Upper lobe of left lung (tissue), 6 donors: Measurements from ENCODE around the gene OTUD3. TPM values are rescaled to one million over a fixed set of nuclear protein-coding genes. Genes with fewer than 3 reads are reported as not detected.
A peak's percentile ranks its signal among the peaks of the same experiment; 100 is the strongest.

ENCODE experiments used
- ATAC-seq, 2 donors: fragments of 200-7000 bp; cut with Tn5 transposase; one replicate each; pipeline ENCODE4 v1.9.1; 2022; ENCODE audit warnings: mild to moderate bottlenecking in 2 of 2, moderate library complexity in 2 of 2; ENCODE audit not compliant: low FRiP score in 2 of 2
- DNase-seq, 2 donors: peaks; one replicate each; pipeline ENCODE4 v3.0.0-alpha.2; 2019 to 2020
- H3K27ac ChIP-seq, 4 donors: fragments of 200-600 bp; sonication (generic); one replicate each; pipeline ENCODE4 v1.5.1; 2016 to 2019
- H3K27me3 ChIP-seq, 4 donors: fragments of 200-600 bp; sonication (generic); one replicate each; pipeline ENCODE4 v1.5.1; 2017 to 2019
- H3K36me3 ChIP-seq, 4 donors: fragments of 200-600 bp; sonication (generic); one replicate each; pipeline ENCODE4 v1.5.1; 2016 to 2019
- H3K4me1 ChIP-seq, 4 donors: fragments of 200-600 bp; sonication (generic); one replicate each; pipeline ENCODE4 v1.5.1; 2018 to 2019
- H3K4me3 ChIP-seq, 4 donors: fragments of 200-600 bp; sonication (generic); one replicate each; pipeline ENCODE4 v1.5.1; 2017 to 2019; ENCODE audit warnings: mild to moderate bottlenecking in 2 of 4, moderate library complexity in 1 of 4
- H3K9me3 ChIP-seq, 4 donors: fragments of 200-600 bp; sonication (generic); one replicate each; pipeline ENCODE4 v1.5.1; 2018 to 2019
- EP300 ChIP-seq, 4 donors: sonication (generic); formaldehyde crosslinking; IDR thresholded peaks; one replicate each; pipeline ENCODE4 v1.5.1; 2017; ENCODE audit warnings: antibody characterized with exemption in 4 of 4, control low read depth in 2 of 4
- POLR2A ChIP-seq, 4 donors: fragments of 450-650 bp; IDR thresholded peaks; one replicate each; pipeline ENCODE4 v1.5.1; 2016 to 2017; ENCODE audit warnings: antibody characterized with exemption in 4 of 4, mild to moderate bottlenecking in 2 of 4
- POLR2AphosphoS5 ChIP-seq, 2 donors: sonication (generic); formaldehyde crosslinking; IDR thresholded peaks; one replicate each; pipeline ENCODE4 v1.5.1; 2017; ENCODE audit warnings: antibody characterized with exemption in 2 of 2
- WGBS, 2 donors: methylation state at CpG; one replicate each; pipeline ENCODE4 v1.1.5; 2017 to 2018; 5-methylcytosine and 5-hydroxymethylcytosine counted together
- total RNA-seq, 6 donors: library from RNA; depleted of rRNA in 4 of 6; stranded (reverse); fragments of >200 nt in 4 of 6; gene quantifications; one replicate each; pipeline versions ENCODE4 v1.1.0 to v1.2.1, GENCODE V29; 2016 to 2021
- TF ChIP-seq, protein P1 (sequence below), 6 experiments: fragments of 450-650 bp in 4 of 6; fragments of 200-600 bp in 2 of 6; sonication (generic) in 2 of 6; IDR thresholded peaks; one replicate each; pipeline ENCODE4 v1.5.1; 2016 to 2019; ENCODE audit warnings: antibody characterized with exemption in 6 of 6
- donor health status: DM: no; HTN: no; CAD: no; lungs with moderate emphysema.
- donor health status: DM: no; HTN: yes; CAD: no; lungs with severe emphysema.

OTUD3 gene
- total RNA-seq, 6 donors from 2014 or later: 3.1 to 8.6 (median 6.9) TPM

DNA sequence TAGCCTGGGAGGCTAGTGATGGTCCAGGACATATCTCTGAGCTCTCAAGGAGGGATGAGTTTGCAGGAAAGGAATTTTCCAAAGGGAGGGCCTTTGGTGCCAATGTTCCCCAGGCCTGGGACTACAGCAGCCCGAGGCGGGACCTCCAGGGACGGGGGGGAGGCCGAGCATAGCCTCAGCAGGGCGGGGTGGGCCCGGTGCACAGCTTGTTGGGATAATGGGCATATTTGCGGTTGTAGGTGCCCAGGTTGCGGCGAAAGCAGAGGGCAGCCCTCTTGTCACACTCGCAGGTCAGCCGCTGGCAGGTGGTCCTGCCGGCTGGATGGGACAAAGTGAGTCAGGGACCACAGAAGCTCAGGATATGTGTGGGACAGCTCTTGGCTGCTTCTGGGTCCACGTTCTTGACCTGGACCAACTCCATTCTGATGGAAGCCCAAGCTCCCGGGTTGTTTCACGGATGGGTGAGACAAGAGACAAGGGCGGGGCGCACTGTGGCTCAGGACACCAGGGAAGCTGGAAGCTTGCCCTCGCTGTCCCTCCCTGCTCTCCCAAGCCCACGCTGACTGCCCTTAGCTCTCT is 38.0 kb downstream of the OTUD3 start:
- H3K36me3 ChIP-seq: peaks cover 0 to 3% (median 0%) of the 10 kb centered on the region in 4 donors
- H3K4me1 ChIP-seq: peaks cover 0 to 5% (median 0%) of the 10 kb centered on the region in 4 donors
- ATAC-seq (no peak), DNase-seq (peak in 1 of 2 donors; percentile 61)
- no peaks in the 10 kb centered on the region for H3K9me3 ChIP-seq
- no peak overlapping the region for H3K4me3 ChIP-seq
- TF ChIP-seq POLR2AphosphoS5 (IDR thresholded peaks at IDR 0.05): no peak
- no peak for TF ChIP-seq EP300 (IDR thresholded peaks at IDR 0.05)
- TF ChIP-seq POLR2A (IDR thresholded peaks at IDR 0.05): no peak
- TF ChIP-seq, protein P1, sequence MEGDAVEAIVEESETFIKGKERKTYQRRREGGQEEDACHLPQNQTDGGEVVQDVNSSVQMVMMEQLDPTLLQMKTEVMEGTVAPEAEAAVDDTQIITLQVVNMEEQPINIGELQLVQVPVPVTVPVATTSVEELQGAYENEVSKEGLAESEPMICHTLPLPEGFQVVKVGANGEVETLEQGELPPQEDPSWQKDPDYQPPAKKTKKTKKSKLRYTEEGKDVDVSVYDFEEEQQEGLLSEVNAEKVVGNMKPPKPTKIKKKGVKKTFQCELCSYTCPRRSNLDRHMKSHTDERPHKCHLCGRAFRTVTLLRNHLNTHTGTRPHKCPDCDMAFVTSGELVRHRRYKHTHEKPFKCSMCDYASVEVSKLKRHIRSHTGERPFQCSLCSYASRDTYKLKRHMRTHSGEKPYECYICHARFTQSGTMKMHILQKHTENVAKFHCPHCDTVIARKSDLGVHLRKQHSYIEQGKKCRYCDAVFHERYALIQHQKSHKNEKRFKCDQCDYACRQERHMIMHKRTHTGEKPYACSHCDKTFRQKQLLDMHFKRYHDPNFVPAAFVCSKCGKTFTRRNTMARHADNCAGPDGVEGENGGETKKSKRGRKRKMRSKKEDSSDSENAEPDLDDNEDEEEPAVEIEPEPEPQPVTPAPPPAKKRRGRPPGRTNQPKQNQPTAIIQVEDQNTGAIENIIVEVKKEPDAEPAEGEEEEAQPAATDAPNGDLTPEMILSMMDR (IDR thresholded peaks at IDR 0.05): no peak
- WGBS, 2 donors: 93 to 97% methylated on average over 9 to 19 of the region's 19 CpGs
- no peaks in the 10 kb centered on the region for H3K27me3 ChIP-seq
- no peak overlapping the region for H3K27ac ChIP-seq

DNA sequence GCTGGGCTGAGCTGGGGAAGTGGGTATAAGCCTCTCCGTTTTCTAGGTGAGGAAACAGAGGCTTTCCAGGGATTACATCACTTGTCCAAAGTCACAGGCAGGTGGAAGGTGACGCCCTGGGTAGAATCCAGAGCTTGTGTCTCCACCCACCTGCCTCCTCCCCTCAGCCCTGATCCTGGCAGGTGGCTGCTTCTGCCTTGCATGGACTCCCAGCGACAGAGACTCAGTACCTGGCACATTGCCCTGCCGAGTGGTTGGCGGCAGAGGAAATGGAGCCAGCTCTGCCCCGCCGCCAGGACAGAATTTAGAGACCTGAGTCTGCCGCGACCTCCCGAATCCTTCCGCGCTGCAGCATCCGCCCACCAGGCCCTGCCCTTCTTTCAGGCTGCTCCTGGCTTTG is 39.1 kb downstream of the OTUD3 start:
- TF ChIP-seq EP300 (IDR thresholded peaks at IDR 0.05): no peak
- TF ChIP-seq POLR2AphosphoS5 (IDR thresholded peaks at IDR 0.05): no peak
- TF ChIP-seq, protein P1 (IDR thresholded peaks at IDR 0.05): no peak
- no peak for TF ChIP-seq POLR2A (IDR thresholded peaks at IDR 0.05)
- H3K4me1 ChIP-seq: peaks cover 0 to 5% (median 0%) of the 10 kb centered on the region in 4 donors
- no peaks in the 10 kb centered on the region for H3K9me3 ChIP-seq
- H3K4me3 ChIP-seq: no peak overlapping the region
- WGBS, 2 donors: 73 to 80% methylated on average over 4 to 7 of the region's 13 CpGs
- ATAC-seq: no peak
- no peaks in the 10 kb centered on the region for H3K36me3 ChIP-seq
- peak in 1 of 2 donors; percentile 47 for DNase-seq
- no peaks in the 10 kb centered on the region for H3K27me3 ChIP-seq
- H3K27ac ChIP-seq: no peak overlapping the region

DNA sequence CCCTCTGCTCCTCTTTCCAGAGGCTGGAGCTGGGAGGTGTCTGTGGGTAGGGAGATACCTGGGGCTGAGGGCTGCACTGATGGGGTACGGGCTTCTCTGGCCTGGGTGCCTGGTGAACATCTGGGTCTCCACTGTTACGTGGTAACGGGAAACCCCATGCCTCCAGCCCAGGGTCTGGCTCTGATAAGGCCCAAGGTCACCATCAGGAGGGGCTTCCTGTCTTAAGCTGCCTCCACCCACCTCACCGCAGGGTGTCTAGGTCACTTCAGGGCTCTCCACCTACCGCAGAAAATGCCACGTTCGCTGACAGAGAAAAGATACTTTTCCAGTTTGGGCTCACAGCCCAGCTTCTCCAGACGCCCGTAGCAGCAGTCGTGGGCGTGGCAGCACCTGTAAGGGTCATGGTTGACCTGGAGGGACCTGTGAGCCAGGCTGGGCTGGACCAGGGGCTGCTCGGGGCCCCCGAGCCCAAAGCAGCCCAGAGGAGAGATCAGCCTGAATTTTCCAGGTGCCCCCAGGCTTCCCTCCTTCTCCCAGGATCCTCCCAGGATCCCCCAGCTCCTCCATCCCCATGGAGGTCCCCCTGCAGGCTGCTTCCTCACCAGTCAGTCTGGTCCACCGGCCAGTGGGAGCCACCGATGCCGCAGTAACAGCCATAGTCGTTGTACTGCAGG is 40.0 kb downstream of the OTUD3 start:
- DNase-seq: peak in 1 of 2 donors; percentile 54
- H3K4me3 ChIP-seq: no peak overlapping the region
- 58 to 72% methylated on average over 5 to 17 of the region's 17 CpGs for WGBS, 2 donors

DNA sequence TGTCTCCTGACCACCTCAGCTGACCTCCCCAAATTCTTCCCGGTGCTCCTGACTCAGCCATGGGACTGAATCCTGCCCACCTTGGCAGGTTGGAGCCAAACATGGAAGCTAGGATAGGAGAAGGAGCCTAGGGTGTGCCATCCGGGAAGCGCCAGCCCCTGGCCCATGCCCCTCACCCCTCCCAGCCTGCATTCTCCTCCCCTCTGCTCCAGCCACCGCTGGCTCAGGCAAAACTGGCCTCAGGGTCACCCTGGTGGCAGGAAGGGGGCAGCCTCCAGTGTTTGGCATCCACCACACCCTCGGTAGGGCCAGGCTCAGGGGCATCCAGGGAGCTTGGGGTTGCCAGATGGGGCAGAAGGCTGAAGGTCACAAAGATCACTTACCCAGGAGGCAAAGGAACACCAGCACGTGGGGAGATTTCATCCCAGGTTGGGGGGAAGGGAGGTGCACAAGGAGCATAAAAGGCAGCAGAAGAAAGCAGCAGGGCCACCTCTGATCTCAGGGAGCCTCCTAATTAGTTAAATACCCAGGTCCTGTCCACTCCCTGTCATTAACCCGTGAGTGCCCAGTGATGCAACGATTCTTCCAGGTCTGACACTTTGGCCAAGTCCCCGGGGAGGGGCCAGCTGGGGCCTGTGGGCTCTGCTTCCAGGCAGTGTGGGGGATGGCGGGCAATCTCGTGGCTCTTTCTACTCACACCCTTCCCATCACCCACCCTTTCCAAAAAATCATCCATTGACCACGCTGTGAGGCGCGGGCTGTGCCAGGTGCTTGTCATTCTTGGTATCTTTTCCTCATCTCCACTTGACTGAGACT is 41.1 kb downstream of the OTUD3 start, which contains the start of gene PLA2G2E:
Gene PLA2G2E, minus strand, starts transcription at position 481 of the 816 bp plus-strand sequence. Its CDS starts 58 bp downstream, at position 423.
- Histone ChIP-seq H3K36me3 (no peaks in the 10 kb centered on the region), H3K27me3 (no peaks in the 10 kb centered on the region), H3K4me3 (no peak within 1 kb of the TSS), H3K27ac (no peak within 1 kb of the TSS), H3K9me3 (no peaks in the 10 kb centered on the region), H3K4me1 (no peaks in the 10 kb centered on the region)
- DNase-seq (no peak), ATAC-seq (no peak)
- TF ChIP-seq, protein P1 (IDR thresholded peaks at IDR 0.05): no peak
- TF ChIP-seq POLR2A (IDR thresholded peaks at IDR 0.05) (no peak), EP300 (IDR thresholded peaks at IDR 0.05) (no peak), POLR2AphosphoS5 (IDR thresholded peaks at IDR 0.05) (no peak)
- 68 to 72% methylated on average over 14 of the region's 14 CpGs for WGBS, 2 donors

More for the DNA sequence above, 40.0 kb downstream of the OTUD3 start:
- Histone ChIP-seq H3K36me3 (no peaks in the 10 kb centered on the region), H3K4me1 (peaks cover 0 to 5% (median 0%) of the 10 kb centered on the region in 4 donors), H3K9me3 (no peaks in the 10 kb centered on the region), H3K27me3 (no peaks in the 10 kb centered on the region), H3K27ac (no peak overlapping the region)
- ATAC-seq: no peak
- TF ChIP-seq POLR2A (IDR thresholded peaks at IDR 0.05): no peak
- TF ChIP-seq, protein P1 (IDR thresholded peaks at IDR 0.05): no peak
- no peak for TF ChIP-seq POLR2AphosphoS5 (IDR thresholded peaks at IDR 0.05)
- no peak for TF ChIP-seq EP300 (IDR thresholded peaks at IDR 0.05)
